ENCODE data around the gene KCNK16. TPM values are rescaled to one million over a fixed set of nuclear protein-coding genes. Genes with fewer than 3 reads are reported as not detected.

The KCNK16 gene
- total RNA-seq, 1 donor from 2014 or later = not detected

GRCh38 chr6:39302011-39302410 lies 20.5 kb downstream of the KCNK16 start:
- H3K4me3 Mint-ChIP-seq (ENCODE audit: unreplicated experiment) = no peak overlapping the region
- H3K27ac Mint-ChIP-seq (ENCODE audit: unreplicated experiment) = no peak overlapping the region
- H3K27me3 Mint-ChIP-seq (ENCODE audit: unreplicated experiment) = peaks cover 12% of the 10 kb centered on the region
- no peak for TF ChIP-seq CTCF (IDR thresholded peaks at IDR 0.05)
- no peaks in the 10 kb centered on the region for H3K9me3 Mint-ChIP-seq (ENCODE audit: unreplicated experiment)
- DNase-seq (ENCODE audit: extremely low spot score, unreplicated experiment) = no peak
- no peaks in the 10 kb centered on the region for H3K36me3 Mint-ChIP-seq (ENCODE audit: unreplicated experiment)
- H3K4me1 Mint-ChIP-seq (ENCODE audit: unreplicated experiment) = peaks cover 6% of the 10 kb centered on the region

- TF ChIP-seq CTCF (IDR thresholded peaks at IDR 0.05) = no peak
- Mint-ChIP-seq H3K27me3 (ENCODE audit: unreplicated experiment) (peaks cover 10% of the 10 kb centered on the region), H3K4me1 (ENCODE audit: unreplicated experiment) (peaks cover 8% of the 10 kb centered on the region), H3K4me3 (ENCODE audit: unreplicated experiment) (no peak overlapping the region), H3K36me3 (ENCODE audit: unreplicated experiment) (no peaks in the 10 kb centered on the region), H3K9me3 (ENCODE audit: unreplicated experiment) (no peaks in the 10 kb centered on the region), H3K27ac (ENCODE audit: unreplicated experiment) (no peak overlapping the region)
- DNase-seq (ENCODE audit: extremely low spot score, unreplicated experiment) = no peak
Observed at GRCh38 chr6:39301606-39302005, 20.9 kb downstream of the KCNK16 start.

- H3K4me1 Mint-ChIP-seq (ENCODE audit: unreplicated experiment) = peaks cover 11% of the 10 kb centered on the region
- no peaks in the 10 kb centered on the region for H3K9me3 Mint-ChIP-seq (ENCODE audit: unreplicated experiment)
- no peak overlapping the region for H3K27ac Mint-ChIP-seq (ENCODE audit: unreplicated experiment)
- no peak overlapping the region for H3K4me3 Mint-ChIP-seq (ENCODE audit: unreplicated experiment)
- H3K36me3 Mint-ChIP-seq (ENCODE audit: unreplicated experiment) = no peaks in the 10 kb centered on the region
- peaks cover 5% of the 10 kb centered on the region for H3K27me3 Mint-ChIP-seq (ENCODE audit: unreplicated experiment)
- no peak for DNase-seq (ENCODE audit: extremely low spot score, unreplicated experiment)
- no peak for TF ChIP-seq CTCF (IDR thresholded peaks at IDR 0.05)
Observed at GRCh38 chr6:39300739-39301138, 21.8 kb downstream of the KCNK16 start.

- no peak for DNase-seq (ENCODE audit: extremely low spot score, unreplicated experiment)
- no peak overlapping the region for H3K27ac Mint-ChIP-seq (ENCODE audit: unreplicated experiment)
- no peak for TF ChIP-seq CTCF (IDR thresholded peaks at IDR 0.05)
Observed at GRCh38 chr6:39298061-39298460, 24.4 kb downstream of the KCNK16 start.

DNA sequence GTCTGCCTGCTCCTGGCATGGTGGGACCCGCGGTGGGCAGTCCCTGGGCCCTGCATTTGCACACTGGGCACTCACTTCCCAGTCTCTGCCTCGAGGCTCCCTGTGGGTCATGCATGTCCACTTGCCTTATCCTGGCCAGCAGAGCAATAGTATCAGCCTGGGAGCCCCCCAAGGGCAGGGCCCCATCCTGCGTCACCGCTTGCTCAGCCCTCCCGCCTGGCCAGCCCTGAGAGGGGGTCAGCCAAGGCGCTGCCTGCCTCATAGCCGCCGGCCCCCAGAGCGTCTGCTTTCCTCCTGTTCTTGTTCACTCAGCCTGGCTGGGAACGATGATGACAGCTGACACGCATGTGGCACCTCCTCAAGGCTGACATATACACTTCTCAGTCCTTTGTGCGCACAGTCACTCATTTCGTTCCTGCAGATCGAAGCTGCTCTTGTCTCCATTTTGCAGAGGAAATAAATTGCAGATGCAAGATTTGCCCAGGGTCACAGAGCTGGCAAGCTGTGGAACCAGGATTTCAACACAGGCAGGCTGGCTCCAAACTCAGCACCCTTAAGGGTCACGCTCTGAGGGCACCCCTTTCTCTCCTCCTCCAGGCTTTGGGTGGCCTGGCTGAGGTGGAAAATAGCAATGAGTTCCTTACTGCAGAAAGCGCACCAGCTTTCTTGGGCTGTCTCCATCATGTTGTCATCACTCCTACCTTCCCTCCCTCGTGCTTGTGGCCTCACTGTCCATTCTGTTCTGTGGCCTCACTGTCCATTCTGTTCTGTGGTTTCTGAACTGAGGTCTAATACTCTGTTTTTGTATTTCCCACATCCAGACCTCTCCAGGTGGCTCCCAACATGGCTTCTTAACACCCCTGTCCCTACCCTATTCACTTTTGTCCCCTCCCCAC lies 25.5 kb downstream of the KCNK16 start:
- DNase-seq (ENCODE audit: extremely low spot score, unreplicated experiment) = no peak
- H3K9me3 Mint-ChIP-seq (ENCODE audit: unreplicated experiment) = no peaks in the 10 kb centered on the region
- H3K4me3 Mint-ChIP-seq (ENCODE audit: unreplicated experiment) = no peak overlapping the region
- H3K27ac Mint-ChIP-seq (ENCODE audit: unreplicated experiment) = no peak overlapping the region
- H3K4me1 Mint-ChIP-seq (ENCODE audit: unreplicated experiment) = peaks cover 5% of the 10 kb centered on the region
- no peaks in the 10 kb centered on the region for H3K36me3 Mint-ChIP-seq (ENCODE audit: unreplicated experiment)
- TF ChIP-seq CTCF (IDR thresholded peaks at IDR 0.05) = no peak
- H3K27me3 Mint-ChIP-seq (ENCODE audit: unreplicated experiment) = peaks cover 8% of the 10 kb centered on the region

More at GRCh38 chr6:39298061-39298460, 24.4 kb downstream of the KCNK16 start:
- Mint-ChIP-seq H3K27me3 (ENCODE audit: unreplicated experiment) (peaks cover 5% of the 10 kb centered on the region), H3K4me3 (ENCODE audit: unreplicated experiment) (no peak overlapping the region), H3K9me3 (ENCODE audit: unreplicated experiment) (no peaks in the 10 kb centered on the region), H3K4me1 (ENCODE audit: unreplicated experiment) (peaks cover 10% of the 10 kb centered on the region), H3K36me3 (ENCODE audit: unreplicated experiment) (no peaks in the 10 kb centered on the region)

All from osteocyte (in vitro differentiated cells).